NCI-H187 treated with DMSO at 0.1 percent for 48 hours (cell line): Measurements from ENCODE around the gene EIPR1.

ENCODE experiments used
- DNase-seq: peaks from one replicate; lab custom pipeline; 2025; lab: John Stamatoyannopoulos, UW

The EIPR1 gene

DNA sequence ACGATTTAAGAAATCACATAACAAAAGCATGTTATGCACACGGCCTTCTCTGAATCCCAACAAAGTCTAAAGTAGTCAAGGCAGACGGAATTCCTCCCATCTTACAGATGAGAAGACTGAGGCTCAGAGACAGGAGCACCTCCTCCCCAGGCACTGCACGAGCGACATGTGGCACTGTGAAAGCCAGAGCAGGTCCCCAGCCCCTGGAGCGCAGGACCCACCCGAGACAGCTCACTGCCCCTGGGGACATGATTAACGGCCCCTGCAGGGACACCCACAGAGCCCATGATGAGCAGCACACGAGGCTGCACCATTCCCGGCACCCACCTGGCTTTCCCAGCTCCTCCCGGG, 53.6 kb downstream of the EIPR1 start:
- DNase-seq = no peak

DNA sequence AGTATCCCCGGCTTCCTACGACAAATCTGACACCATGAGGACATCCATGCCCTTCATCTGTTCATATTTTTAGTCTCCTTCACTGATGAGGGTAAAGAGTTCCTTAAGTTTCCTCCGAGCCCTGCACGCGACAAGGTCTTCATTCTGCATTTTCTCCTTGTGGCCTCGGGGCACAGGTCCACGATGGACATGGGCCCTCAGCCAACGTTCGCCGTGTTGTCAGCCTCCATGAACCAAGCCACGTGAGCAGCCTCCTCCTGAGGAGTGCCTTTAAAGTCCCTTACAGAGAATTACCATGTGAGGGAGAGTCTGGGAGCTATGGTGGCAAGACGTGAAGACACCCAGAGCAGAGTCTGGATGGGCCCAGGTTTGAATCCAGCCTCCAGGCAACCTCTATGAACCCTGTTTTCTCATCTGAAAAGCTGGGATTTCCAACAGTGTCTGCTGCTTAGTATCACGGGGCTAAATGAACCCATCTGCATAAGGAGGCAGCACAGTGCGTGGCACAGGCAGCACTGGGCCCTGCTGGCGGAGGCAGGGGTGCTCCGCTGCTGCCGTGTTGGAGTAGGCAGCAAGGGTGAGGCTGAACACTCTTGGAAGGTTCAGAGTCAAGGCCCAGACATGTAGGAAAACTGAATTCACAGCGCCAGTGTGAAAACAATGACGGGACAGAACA, 54.1 kb downstream of the EIPR1 start:
- DNase-seq = no peak

- no peak for DNase-seq
Measured at GRCh38 chr2:3322311-3322970, 55.2 kb downstream of the EIPR1 start.

GRCh38 chr2:3321825-3322224, 55.8 kb downstream of the EIPR1 start:
- no peak for DNase-seq

- no peak for DNase-seq
Measured at GRCh38 chr2:3320910-3321605, 56.6 kb downstream of the EIPR1 start.

DNA sequence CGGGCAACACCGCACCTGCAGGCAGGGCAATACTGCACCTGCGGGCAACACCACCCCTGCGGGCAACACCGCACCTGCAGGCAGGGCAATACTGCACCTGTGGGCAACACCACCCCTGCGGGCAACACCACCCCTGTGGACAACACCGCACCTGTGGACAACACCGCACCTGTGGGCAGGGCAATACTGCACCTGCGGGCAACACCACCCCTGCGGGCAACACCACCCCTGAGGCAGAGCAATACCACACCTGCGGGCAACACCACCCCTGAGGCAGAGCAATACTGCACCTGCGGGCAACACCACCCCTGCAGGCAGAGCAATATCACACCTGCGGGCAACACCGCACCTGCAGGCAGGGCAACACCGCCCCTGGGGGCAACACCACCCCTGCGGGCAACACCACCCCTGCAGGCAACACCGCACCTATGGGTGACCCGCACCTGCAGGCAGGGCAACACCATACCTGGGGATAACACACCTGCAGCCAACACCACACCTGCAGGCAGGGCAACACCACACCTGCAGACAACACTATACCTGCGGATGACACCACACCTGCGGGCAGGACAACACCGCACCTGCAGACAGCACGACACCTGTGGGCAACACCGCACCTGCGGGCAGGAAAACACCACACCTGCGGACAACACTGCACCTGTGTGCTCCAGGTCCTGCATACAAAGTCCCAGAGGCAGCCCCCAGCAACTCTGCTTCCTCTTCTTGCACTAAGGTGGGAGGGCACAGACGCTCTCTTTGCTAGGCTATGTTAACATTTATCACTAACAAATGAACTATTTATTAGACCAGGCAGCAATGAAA, 57.7 kb downstream of the EIPR1 start:
- DNase-seq = no peak

- DNase-seq = no peak
Measured at GRCh38 chr2:3319134-3319533, 58.5 kb downstream of the EIPR1 start.

GRCh38 chr2:3317871-3318590, 59.6 kb downstream of the EIPR1 start:
- no peak for DNase-seq

DNA sequence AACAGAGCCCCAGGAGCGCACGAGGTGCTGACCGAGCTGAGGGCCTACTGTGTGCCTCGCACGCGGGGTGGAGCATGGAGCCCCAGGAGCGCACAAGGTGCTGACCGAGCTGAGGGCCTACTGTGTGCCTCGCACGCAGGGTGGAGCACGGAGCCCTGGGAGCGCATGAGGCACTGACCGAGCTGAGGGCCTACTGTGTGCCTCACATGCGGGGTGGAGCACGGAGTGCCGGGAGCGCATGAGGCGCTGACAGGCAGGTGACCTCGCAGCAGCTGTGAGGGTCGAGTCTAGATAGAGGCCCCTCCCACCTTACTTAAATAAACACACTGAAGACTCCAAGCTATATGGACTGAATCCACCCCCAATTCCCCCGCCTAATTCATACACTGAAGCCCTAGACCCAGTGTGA, 60.3 kb downstream of the EIPR1 start:
- no peak for DNase-seq

GRCh38 chr2:3316456-3317276, 61.0 kb downstream of the EIPR1 start:
- DNase-seq = no peak

- DNase-seq = no peak
Measured at GRCh38 chr2:3314626-3315025, 63.0 kb downstream of the EIPR1 start.

DNA sequence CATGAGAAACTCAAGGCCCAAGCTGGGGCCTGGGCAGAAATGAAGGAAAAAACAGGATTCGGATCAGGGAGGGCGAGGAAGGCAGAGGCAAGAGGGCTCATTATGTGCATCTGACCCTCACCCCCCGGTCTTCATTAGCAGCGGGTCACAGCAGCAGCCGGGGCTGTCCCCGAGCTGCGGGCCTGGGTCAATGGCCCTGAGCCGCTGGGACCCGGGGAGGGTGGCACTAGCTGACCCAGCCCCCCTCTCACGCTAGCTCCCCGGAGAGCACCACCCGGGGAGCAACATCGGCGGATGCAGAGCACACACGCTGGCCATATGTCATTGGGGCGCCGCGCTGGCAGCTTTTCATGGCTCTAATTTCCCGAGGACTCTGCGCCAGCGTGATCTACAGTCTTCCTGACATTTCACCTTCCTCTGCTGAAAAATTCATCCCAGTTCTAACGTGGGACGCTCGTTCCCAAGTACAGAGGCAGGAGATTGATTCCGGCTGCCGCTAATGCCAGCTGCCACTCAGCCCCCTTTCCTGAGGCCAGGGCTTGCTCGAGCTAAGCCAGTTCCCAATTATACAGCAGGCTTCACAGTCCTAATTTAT, 63.7 kb downstream of the EIPR1 start:
- no peak for DNase-seq

DNA sequence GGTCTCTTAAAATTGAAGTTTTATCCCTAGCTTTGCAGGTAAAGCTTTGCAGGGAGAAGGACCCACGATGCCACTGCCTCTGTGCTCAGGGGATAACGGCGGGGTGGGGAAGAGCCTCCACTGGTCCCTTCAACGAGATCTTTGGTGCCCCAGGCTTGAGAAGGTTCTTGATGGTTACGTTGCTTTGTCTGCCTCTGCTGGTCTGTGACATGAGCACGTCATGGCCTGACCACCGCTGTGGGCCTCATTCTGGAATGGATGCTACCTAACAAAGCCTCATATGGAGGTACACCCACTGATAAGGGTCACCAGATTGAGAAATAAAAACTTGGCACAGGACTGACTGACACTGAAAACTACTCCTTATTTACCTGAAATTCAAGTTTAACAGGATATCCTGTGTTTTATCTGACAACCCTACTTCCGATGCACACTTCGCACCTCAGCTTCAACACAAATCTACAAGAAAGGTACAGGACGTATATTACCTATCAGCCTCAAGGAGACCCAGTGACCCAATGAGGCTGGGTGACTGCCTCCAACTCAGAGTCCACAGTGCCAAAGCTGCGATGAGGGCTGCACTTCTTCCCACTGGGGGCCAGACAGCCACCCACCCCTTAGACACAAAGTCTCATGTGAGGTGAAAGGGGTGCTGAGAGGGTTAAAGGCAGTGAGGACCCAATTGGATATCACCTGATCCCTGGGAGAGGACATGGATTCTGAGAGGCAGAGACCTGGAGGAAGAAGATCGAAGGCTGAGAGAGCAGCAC, 64.9 kb downstream of the EIPR1 start:
- no peak for DNase-seq

- DNase-seq = no peak
Measured at GRCh38 chr2:3311601-3312000, 66.0 kb downstream of the EIPR1 start.

DNA sequence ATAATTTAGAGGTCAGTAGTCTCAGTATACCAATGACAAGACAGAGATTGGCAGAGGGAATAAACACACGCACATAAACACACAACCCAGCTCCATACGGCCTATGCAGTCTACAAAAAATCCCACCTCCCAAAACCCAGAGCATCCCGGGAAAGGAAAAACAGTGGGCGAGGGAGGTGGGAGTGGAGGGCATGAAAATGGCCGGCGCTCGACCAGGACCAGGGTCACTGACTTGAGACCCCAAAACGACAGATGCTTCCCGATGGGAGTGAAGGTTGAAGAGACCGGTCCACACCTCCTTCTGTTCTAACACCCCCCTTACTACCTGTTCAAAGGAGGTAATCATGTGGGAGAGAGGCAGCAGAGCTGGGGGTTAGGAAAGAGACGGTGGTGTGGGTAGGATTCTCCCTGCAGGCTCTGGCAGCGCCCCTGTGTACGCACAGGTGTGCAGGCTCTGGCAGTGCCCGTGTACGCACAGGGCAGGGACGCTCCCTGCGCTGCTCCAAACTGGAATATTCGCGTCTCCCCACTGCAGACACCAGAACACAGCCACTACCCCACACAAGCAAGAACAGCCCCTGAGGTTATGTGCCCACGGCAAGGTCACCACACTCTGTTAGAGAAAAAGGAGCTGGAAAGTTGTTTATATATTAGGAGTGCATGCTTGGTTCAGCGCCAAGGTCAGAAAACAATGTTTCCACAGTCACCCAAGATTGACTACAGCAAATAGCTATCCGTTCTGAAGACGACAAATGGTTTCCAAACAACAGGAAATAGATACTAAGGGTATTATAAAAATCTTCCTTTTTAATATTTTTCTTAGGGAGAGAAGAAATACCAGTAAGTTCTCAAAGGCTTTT, 67.9 kb downstream of the EIPR1 start:
- DNase-seq = no peak

GRCh38 chr2:3307901-3308300, 69.7 kb downstream of the EIPR1 start:
- DNase-seq = no peak

DNA sequence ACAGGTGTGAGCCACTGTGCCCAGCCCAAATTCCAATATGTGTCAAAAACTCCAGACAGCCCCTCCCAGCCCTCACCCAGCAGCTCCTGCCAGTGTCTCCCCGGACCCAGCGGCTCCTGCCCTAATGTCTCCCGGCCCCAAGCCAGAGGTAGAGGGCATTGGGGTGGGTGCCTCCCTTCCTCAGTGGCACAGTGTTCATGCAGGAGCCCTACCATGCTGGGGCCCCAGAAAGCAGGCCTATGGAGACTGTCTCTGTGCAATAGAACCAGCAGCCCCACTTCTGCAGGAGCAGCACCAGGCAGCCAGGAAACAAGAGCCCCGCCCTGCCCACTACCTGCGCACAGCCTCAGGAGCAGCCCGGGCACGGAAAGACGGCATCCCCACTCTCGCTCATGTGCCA, 70.4 kb downstream of the EIPR1 start:
- no peak for DNase-seq

DNA sequence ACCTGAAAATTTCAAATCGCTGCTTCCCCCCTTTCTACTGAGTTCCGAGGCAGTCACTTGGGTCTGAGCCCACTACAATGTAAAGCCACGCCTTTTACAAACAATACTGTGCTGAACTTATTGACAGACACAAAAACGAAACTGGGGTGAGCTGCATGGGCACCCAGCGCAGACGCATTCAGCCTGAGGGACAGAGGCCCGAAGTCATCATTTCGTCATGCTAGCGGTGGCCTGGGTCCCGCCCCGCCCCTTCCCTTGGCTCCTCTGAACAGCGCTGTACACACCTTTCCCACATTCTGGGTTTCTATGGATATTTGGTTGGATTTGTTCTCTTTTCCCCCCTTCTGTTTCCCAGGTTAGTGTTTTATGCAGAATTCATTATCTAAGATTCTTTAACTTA, 71.7 kb downstream of the EIPR1 start:
- DNase-seq = no peak

GRCh38 chr2:3305431-3305830, 72.2 kb downstream of the EIPR1 start:
- DNase-seq = no peak
